Parathyroid adenoma (tissue), 2 donors: ENCODE data around the gene ACAT2.
A peak's percentile ranks its signal among the peaks of the same experiment; 100 is the strongest.

ENCODE experiments used
- H2AFZ ChIP-seq: fragments of 300-600 bp; sonication (generic); one replicate; pipeline ENCODE4 v1.7.0; 2017; ENCODE audit warnings: antibody characterized with exemption, mild to moderate bottlenecking
- H3K27ac ChIP-seq: fragments of 300-600 bp; sonication (generic); one replicate; pipeline ENCODE4 v1.7.0; 2017
- H3K27me3 ChIP-seq: fragments of 300-600 bp; sonication (generic); one replicate; pipeline ENCODE4 v1.7.0; 2017; ENCODE audit warnings: low read length; ENCODE audit not compliant: control insufficient read depth, insufficient read depth
- H3K36me3 ChIP-seq: fragments of 300-600 bp; sonication (generic); one replicate; pipeline ENCODE4 v1.7.0; 2017; ENCODE audit warnings: low read length; ENCODE audit not compliant: control insufficient read depth, insufficient read depth
- H3K4me1 ChIP-seq: fragments of 300-600 bp; sonication (generic); one replicate; pipeline ENCODE4 v1.7.0; 2017; ENCODE audit warnings: control low read depth
- H3K4me2 ChIP-seq: fragments of 300-600 bp; sonication (generic); one replicate; pipeline ENCODE4 v1.7.0; 2017; ENCODE audit warnings: low read length
- H3K4me3 ChIP-seq: fragments of 300-600 bp; sonication (generic); one replicate; pipeline ENCODE4 v1.7.0; 2017; ENCODE audit warnings: low read depth, low read length
- H3K79me2 ChIP-seq: fragments of 300-600 bp; sonication (generic); one replicate; pipeline ENCODE4 v1.7.0; 2017; ENCODE audit warnings: control low read depth
- H3K9ac ChIP-seq: fragments of 300-600 bp; sonication (generic); one replicate; pipeline ENCODE4 v1.7.0; 2017; ENCODE audit warnings: mild to moderate bottlenecking
- H3K9me3 ChIP-seq: fragments of 300-600 bp; sonication (generic); one replicate; pipeline ENCODE4 v1.7.0; 2017; ENCODE audit warnings: low read length; ENCODE audit not compliant: control insufficient read depth
- TF ChIP-seq, protein P1 (sequence below): fragments of 300-600 bp; sonication (generic); IDR thresholded peaks from one replicate; pipeline ENCODE4 v1.7.0; 2017; ENCODE audit warnings: antibody characterized with exemption, mild to moderate bottlenecking
- donor health status: primary hyperparathyroidism.

ACAT2 gene

DNA sequence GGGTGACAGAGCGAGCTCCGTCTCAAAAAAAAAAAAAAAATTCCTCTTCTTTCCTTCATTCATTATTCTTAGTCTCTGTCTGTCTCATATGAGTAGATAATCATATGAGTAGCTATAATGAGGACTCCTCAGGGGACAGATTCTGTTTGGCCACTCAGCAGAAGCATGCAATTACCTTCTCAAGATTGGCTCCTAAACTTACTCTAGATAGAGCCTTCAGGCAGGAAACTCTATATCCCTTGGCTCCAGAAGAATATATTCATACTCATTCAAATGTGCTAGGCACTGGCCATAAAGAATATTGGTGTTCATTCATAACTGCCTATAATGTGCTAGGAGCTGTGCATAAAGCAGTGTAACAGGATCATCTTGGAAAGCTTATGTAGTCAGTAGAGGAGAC, 2.2 kb upstream of the ACAT2 start:
- Histone ChIP-seq H3K27me3 (no peaks in the 10 kb centered on the region), H3K9ac (no peak overlapping the region), H3K4me3 (no peak overlapping the region), H2AFZ (no peak overlapping the region), H3K4me2 (no peak overlapping the region), H3K4me1 (peaks cover 3% of the 10 kb centered on the region), H3K36me3 (no peaks in the 10 kb centered on the region), H3K79me2 (peaks cover 4% of the 10 kb centered on the region), H3K27ac (no peak overlapping the region), H3K9me3 (no peaks in the 10 kb centered on the region)
- TF ChIP-seq, protein P1, sequence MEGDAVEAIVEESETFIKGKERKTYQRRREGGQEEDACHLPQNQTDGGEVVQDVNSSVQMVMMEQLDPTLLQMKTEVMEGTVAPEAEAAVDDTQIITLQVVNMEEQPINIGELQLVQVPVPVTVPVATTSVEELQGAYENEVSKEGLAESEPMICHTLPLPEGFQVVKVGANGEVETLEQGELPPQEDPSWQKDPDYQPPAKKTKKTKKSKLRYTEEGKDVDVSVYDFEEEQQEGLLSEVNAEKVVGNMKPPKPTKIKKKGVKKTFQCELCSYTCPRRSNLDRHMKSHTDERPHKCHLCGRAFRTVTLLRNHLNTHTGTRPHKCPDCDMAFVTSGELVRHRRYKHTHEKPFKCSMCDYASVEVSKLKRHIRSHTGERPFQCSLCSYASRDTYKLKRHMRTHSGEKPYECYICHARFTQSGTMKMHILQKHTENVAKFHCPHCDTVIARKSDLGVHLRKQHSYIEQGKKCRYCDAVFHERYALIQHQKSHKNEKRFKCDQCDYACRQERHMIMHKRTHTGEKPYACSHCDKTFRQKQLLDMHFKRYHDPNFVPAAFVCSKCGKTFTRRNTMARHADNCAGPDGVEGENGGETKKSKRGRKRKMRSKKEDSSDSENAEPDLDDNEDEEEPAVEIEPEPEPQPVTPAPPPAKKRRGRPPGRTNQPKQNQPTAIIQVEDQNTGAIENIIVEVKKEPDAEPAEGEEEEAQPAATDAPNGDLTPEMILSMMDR, result no peak

DNA sequence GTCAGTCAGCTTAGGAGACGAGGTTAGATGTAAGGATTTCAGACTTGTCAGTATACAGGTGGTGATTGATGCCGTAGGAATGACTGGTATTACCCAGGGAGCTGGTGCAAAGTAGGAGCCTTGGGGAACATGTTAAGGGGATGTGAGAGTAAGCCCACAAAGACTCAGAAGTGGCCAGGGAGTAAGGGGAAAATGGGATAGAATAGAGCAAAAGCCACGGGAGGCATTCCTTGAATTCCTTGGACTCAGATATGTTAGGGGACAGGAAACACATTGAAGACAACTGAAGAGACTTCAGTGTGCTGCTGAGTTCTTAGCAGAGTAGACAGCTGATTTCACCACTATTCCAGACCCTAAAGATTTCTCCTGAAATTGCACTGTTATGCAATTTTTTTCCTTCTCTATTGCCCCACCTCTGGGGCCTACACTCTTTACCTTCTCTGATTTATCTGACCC, 1.2 kb upstream of the ACAT2 start:
- Histone ChIP-seq H2AFZ (no peak overlapping the region), H3K36me3 (no peaks in the 10 kb centered on the region), H3K27ac (peak overlapping the region; percentile 92)

DNA sequence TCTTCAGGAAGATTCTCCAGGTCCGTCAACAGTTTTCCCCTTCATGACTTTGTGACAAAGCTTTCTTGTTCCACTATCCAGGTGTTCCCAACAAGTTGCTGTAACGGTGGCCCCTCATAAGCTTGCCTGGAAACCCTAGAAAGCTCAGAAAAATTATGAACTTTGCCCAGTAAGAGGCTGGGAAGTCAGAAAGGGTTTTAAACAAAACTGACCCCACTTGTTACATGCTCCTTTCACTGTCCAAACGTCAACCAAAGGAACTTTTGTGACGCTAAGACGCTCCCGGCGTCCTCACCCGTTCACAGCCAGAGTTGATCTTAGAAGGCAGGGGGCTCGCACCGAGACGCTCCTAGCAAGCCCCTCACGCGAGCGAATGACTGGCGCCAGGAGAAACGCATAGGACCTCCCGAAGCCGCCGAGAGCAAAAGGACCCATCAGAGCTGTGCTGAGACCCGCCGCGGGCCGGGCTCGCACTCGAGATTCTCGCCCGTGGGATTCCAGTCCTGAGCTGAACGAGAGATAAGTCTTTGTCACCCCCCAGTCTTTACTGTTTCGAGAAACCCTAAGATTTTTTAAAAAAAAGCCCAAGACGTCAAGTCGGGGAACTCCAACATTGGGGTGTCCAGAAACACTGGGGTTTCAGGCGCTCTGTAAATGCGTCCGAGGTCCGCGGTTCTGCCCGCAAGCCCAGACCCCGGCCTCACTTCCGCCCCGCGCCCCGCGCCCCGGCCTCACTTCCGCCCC, 544 bp upstream of the ACAT2 start:
- H2AFZ ChIP-seq, result peak overlapping the region; percentile 87
- peak overlapping the region; percentile 92 for H3K27ac ChIP-seq
- H3K27me3 ChIP-seq, result no peaks in the 10 kb centered on the region
- H3K36me3 ChIP-seq, result no peaks in the 10 kb centered on the region
- peaks cover 3% of the 10 kb centered on the region for H3K4me1 ChIP-seq
- H3K4me3 ChIP-seq, result peak overlapping the region; percentile 99
- TF ChIP-seq, protein P1, result no peak
- H3K79me2 ChIP-seq, result peaks cover 4% of the 10 kb centered on the region
- no peaks in the 10 kb centered on the region for H3K9me3 ChIP-seq
- no peak overlapping the region for H3K9ac ChIP-seq
- peak overlapping the region; percentile 98 for H3K4me2 ChIP-seq

More for the DNA sequence above, 1.2 kb upstream of the ACAT2 start:
- Histone ChIP-seq H3K4me1 (peaks cover 3% of the 10 kb centered on the region), H3K4me2 (no peak overlapping the region), H3K27me3 (no peaks in the 10 kb centered on the region), H3K9ac (no peak overlapping the region), H3K79me2 (peaks cover 4% of the 10 kb centered on the region), H3K4me3 (no peak overlapping the region), H3K9me3 (no peaks in the 10 kb centered on the region)
- TF ChIP-seq, protein P1, result no peak

DNA sequence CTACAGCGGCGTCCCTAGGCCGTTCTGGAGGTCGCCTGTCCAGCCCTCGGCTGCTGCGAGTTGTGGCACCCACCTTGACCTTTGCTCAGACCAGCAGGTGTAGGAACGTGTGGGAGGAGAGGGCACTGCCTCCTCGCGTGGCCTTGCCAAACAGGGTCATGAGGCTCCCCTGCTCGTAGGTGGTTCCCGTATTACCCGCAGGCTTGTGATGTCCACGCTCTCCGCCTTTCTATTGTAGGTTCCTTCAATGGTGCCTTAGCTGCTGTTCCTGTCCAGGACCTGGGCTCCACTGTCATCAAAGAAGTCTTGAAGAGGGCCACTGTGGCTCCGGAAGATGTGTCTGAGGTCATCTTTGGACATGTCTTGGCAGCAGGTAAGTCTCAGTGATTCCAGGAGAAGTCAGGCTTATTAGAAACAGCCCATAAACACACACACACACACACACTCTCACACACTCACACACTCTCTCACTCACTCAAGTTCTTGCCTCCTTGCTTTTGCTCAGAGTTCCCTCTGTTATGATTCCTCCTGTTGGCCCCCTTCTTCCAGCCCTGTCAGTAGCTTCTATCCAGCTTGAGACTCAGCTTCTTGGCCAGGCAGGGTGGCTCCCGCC, 942 bp downstream of the ACAT2 start:
- peak overlapping the region; percentile 92 for H3K27ac ChIP-seq
- peaks cover 3% of the 10 kb centered on the region for H3K4me1 ChIP-seq
- TF ChIP-seq, protein P1, result no peak

More for the DNA sequence above, 942 bp downstream of the ACAT2 start:
- Histone ChIP-seq H3K9ac (no peak overlapping the region), H3K79me2 (peaks cover 4% of the 10 kb centered on the region), H3K36me3 (no peaks in the 10 kb centered on the region), H3K27me3 (no peaks in the 10 kb centered on the region), H2AFZ (peak overlapping the region; percentile 100), H3K4me2 (peak overlapping the region; percentile 98), H3K4me3 (peak overlapping the region; percentile 99), H3K9me3 (no peaks in the 10 kb centered on the region)
